ENCODE results near the gene MFGE8. TPM values are rescaled to one million over a fixed set of nuclear protein-coding genes. Genes with fewer than 3 reads are reported as not detected.

Gene MFGE8
- total RNA-seq, 4 donors from 2014 or later = 239 to 437 (median 395) TPM

- H3K9me3 ChIP-seq = no peaks in the 10 kb centered on the region
- no peak overlapping the region for H3K4me3 ChIP-seq
- intact Hi-C loops (cut with DNase I; ENCODE audit: low total_unique reads) = no loop called here
- no peak for TF ChIP-seq CTCF (IDR thresholded peaks at IDR 0.05 in 4 of 5, conservative IDR thresholded peaks at IDR 0.05 in 1 of 5)
- no peak for TF ChIP-seq POLR2A (IDR thresholded peaks at IDR 0.05)
- no peaks in the 10 kb centered on the region for H3K27me3 ChIP-seq
- H3K4me1 ChIP-seq = peaks cover 6% of the 10 kb centered on the region in 2 donors
- H3K27ac ChIP-seq = peak overlapping the region in 3 of 4 donors; percentile 24 to 33 (median 30)
- DNase-seq (peak in 1 of 2 donors; percentile 23), ATAC-seq (peak in 1 of 2 donors; percentile 26)
- in situ Hi-C loops (cut with MboI; ENCODE audit: low sequenced_read_pairs in 4 of 4) = no loop called here
- H3K36me3 ChIP-seq = no peaks in the 10 kb centered on the region
Measured at GRCh38 chr15:88954431-88955277, 41.5 kb upstream of the MFGE8 start.

GRCh38 chr15:88950600-88951160 is 37.5 kb upstream of the MFGE8 start:
- intact Hi-C loops (cut with DNase I; ENCODE audit: low total_unique reads) (no loop called here), in situ Hi-C loops (cut with MboI; ENCODE audit: low sequenced_read_pairs in 4 of 4) (no loop called here)
- TF ChIP-seq CTCF (IDR thresholded peaks at IDR 0.05 in 4 of 5, conservative IDR thresholded peaks at IDR 0.05 in 1 of 5) (no peak), POLR2A (IDR thresholded peaks at IDR 0.05) (no peak)
- Histone ChIP-seq H3K4me1 (peaks cover 6% of the 10 kb centered on the region in 2 donors), H3K27ac (no peak overlapping the region), H3K27me3 (no peaks in the 10 kb centered on the region), H3K4me3 (no peak overlapping the region), H3K36me3 (no peaks in the 10 kb centered on the region), H3K9me3 (no peaks in the 10 kb centered on the region)
- DNase-seq = no peak
- no peak for ATAC-seq

GRCh38 chr15:88949734-88950400 is 36.7 kb upstream of the MFGE8 start:
- peaks cover 5 to 6% of the 10 kb centered on the region in 2 donors for H3K4me1 ChIP-seq
- no peak for ATAC-seq
- in situ Hi-C loops (cut with MboI; ENCODE audit: low sequenced_read_pairs in 4 of 4) = no loop called here

GRCh38 chr15:88940110-88940675 is 27.0 kb upstream of the MFGE8 start:
- Histone ChIP-seq H3K4me1 (no peaks in the 10 kb centered on the region), H3K36me3 (no peaks in the 10 kb centered on the region), H3K27me3 (no peaks in the 10 kb centered on the region), H3K27ac (no peak overlapping the region), H3K9me3 (no peaks in the 10 kb centered on the region), H3K4me3 (no peak overlapping the region)
- ATAC-seq (no peak), DNase-seq (no peak)
- in situ Hi-C loops (cut with MboI; ENCODE audit: low sequenced_read_pairs in 4 of 4) (no loop called here), intact Hi-C loops (cut with DNase I; ENCODE audit: low total_unique reads) (no loop called here)
- TF ChIP-seq CTCF (IDR thresholded peaks at IDR 0.05 in 4 of 5, conservative IDR thresholded peaks at IDR 0.05 in 1 of 5) (no peak), POLR2A (IDR thresholded peaks at IDR 0.05) (no peak)

More at GRCh38 chr15:88949734-88950400, 36.7 kb upstream of the MFGE8 start:
- Histone ChIP-seq H3K36me3 (no peaks in the 10 kb centered on the region), H3K4me3 (no peak overlapping the region), H3K9me3 (no peaks in the 10 kb centered on the region), H3K27ac (no peak overlapping the region), H3K27me3 (no peaks in the 10 kb centered on the region)
- intact Hi-C loops (cut with DNase I; ENCODE audit: low total_unique reads) = no loop called here
- DNase-seq = no peak
- no peak for TF ChIP-seq POLR2A (IDR thresholded peaks at IDR 0.05)
- TF ChIP-seq CTCF (IDR thresholded peaks at IDR 0.05 in 4 of 5, conservative IDR thresholded peaks at IDR 0.05 in 1 of 5) = no peak
